IPS-11a (cell line): ENCODE data around the gene DNAAF6.

Source experiments
- H3K4me3 ChIP-seq: one replicate; pipeline ENCODE4 v1.5.1; 2013; ENCODE audit warnings: low read depth, low read length, control low read depth

The DNAAF6 gene

DNA sequence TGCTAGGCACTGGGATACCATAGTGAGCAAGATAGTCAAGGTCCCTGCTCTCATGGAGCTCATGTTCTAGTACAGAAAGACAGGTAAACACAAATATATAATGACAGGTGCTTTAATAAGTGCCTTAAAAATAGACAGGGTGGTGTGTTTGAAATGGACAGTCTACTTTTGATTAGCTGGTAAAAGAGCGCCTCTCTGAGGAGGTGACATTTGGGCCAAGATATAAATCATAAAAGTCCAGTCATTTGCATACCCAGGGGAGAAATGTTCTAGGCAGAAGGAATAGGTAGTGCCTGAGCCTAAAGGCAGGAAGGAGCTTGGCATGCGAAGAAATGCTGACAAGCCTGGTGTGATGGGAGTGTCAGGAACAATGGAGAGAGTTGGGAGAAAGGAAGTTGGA is 83.6 kb downstream of the DNAAF6 start:
- no peak overlapping the region for H3K4me3 ChIP-seq

DNA sequence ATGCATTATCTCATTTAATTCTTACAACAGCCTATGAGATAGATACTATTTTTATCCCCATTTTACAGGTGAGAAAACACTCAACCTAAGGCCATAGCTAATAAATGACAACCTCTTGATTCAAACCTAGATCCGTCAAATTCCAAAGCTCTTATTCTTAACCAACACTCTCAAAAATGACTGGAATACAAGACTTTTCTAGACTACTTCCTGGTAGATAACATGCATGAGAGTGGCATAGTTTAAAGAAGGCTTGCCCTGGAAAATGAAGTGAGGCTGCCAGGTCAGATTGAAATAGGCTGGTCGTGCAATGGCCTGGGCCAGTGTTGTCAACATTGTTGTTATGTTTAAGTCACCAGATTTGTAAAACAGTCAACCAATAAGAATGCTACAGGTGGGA is 86.6 kb downstream of the DNAAF6 start:
- no peak overlapping the region for H3K4me3 ChIP-seq
